Mucosa of rectum (tissue), 2 donors: Measurements from ENCODE around the gene CHML.

Source experiments
- H3K27ac ChIP-seq, 2 donors: one replicate each; pipeline ENCODE4 v1.7.0; 2013; ENCODE audit warnings: inconsistent platforms in 2 of 2, low read depth in 2 of 2, low read length in 2 of 2
- H3K27me3 ChIP-seq, 2 donors: one replicate each; pipeline ENCODE4 v1.7.0; 2013; ENCODE audit warnings: low read length in 2 of 2; ENCODE audit not compliant: control insufficient read depth in 2 of 2, insufficient read depth in 2 of 2
- H3K36me3 ChIP-seq, 2 donors: one replicate each; pipeline ENCODE4 v1.7.0; 2013; ENCODE audit warnings: low read length in 2 of 2; ENCODE audit not compliant: control insufficient read depth in 2 of 2, insufficient read depth in 2 of 2
- H3K4me1 ChIP-seq, 2 donors: one replicate each; pipeline ENCODE4 v1.7.0; 2013; ENCODE audit warnings: low read length in 2 of 2, mild to moderate bottlenecking in 1 of 2; ENCODE audit not compliant: control insufficient read depth in 2 of 2, insufficient read depth in 2 of 2
- H3K4me3 ChIP-seq, 2 donors: one replicate each; pipeline ENCODE4 v1.7.0; 2013; ENCODE audit warnings: low read length in 2 of 2
- H3K9ac ChIP-seq, 2 donors: one replicate each; pipeline ENCODE4 v1.7.0; 2013; ENCODE audit warnings: low read length in 2 of 2, low read depth in 1 of 2, mild to moderate bottlenecking in 1 of 2
- H3K9me3 ChIP-seq, 2 donors: one replicate each; pipeline ENCODE4 v1.7.0; 2013; ENCODE audit warnings: low read length in 2 of 2; ENCODE audit not compliant: control insufficient read depth in 2 of 2
- donor health status: healthy.
- donor health status: Normal muscosa, but diverticular disease.

Gene CHML

DNA sequence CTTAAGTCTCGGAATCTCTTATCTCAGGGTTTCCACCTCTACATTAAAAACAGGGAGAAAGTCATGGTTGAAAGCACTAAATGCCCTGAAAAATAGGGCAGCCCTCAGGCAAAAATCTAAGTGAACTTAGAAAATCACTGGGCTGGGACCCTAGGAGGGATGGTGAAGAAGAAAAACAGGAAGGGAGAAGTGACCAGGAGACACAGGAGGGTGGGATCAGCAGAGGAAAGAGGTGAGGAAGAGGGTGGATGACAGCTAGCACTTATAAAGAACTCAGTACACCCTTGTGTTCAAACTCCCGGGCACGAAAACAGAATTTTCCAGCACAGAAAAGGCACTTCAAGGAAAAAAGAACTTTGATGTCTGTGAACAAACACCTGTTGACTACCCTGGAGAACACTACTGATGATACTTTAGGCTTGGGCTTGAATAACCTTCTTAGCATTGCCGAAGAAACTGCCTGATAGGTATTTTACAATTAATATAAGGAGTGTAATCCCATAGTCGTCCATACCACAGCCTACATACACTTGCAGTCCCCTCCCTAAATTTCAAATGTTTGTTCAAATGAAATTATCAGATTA, 2.0 kb downstream of the CHML start:
- peak overlapping the region; percentile 38 to 46 for H3K4me3 ChIP-seq
- H3K27me3 ChIP-seq = no peaks in the 10 kb centered on the region
- peaks cover 10 to 11% of the 10 kb centered on the region in 2 donors for H3K4me1 ChIP-seq
- no peaks in the 10 kb centered on the region for H3K9me3 ChIP-seq
- H3K36me3 ChIP-seq = peaks cover 0 to 6% of the 10 kb centered on the region in 2 donors
- H3K9ac ChIP-seq = no peak overlapping the region
- H3K27ac ChIP-seq = no peak overlapping the region

GRCh38 chr1:241637604-241638003, 2.6 kb downstream of the CHML start:
- H3K27me3 ChIP-seq = no peaks in the 10 kb centered on the region
- H3K4me3 ChIP-seq = peak overlapping the region in 1 of 2 donors; percentile 46
- peaks cover 10 to 11% of the 10 kb centered on the region in 2 donors for H3K4me1 ChIP-seq
- no peaks in the 10 kb centered on the region for H3K9me3 ChIP-seq
- H3K27ac ChIP-seq = no peak overlapping the region
- no peak overlapping the region for H3K9ac ChIP-seq
- H3K36me3 ChIP-seq = peaks cover 0 to 6% of the 10 kb centered on the region in 2 donors

DNA sequence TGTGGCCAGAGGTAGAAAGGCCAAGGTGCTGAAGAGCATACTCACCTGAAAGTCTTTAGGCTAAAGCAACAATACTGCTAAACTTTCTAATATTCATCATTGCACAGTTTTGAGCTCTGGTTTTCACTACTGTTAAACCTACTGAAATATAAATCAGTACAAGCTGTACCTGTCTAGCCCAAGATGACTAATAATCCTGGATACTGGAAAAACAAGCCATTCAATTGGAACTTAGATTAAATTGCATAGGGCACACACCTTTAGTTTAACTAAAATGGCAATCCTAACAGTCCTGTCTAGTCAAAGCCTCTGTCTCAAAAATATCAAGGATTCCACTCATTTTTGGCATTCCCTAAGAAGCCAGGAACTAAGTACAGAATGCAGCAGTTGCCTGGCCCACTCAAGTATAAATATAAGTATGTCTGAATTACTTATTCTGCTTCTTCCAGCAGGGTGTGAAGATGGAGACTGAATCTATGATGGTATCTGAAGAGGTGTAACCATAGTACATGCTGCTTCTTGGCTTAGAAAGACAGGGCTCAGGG, 3.1 kb downstream of the CHML start:
- Histone ChIP-seq H3K4me3 (peak overlapping the region in 1 of 2 donors; percentile 46), H3K9ac (no peak overlapping the region), H3K9me3 (no peaks in the 10 kb centered on the region), H3K27me3 (no peaks in the 10 kb centered on the region), H3K4me1 (peaks cover 10 to 11% of the 10 kb centered on the region in 2 donors), H3K36me3 (peaks cover 0 to 6% of the 10 kb centered on the region in 2 donors), H3K27ac (no peak overlapping the region)

DNA sequence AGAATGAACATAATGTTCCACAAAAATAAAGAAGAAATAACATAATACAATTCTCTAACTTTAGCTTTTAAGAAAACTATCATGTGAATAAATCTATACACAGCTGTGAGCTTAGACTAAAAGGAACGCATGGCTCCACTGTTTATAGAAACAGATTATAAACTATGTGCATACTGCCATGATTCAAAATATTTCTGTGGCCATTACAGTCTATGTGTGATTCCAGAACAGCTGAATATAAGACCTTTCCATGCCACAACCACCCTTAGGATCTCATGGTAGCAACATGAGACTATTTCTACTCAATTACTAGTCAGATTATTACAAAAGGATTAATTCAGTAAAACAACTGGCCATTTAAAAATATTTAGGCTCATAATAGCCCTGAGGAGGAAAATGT, 3.9 kb downstream of the CHML start:
- H3K4me1 ChIP-seq = peaks cover 10 to 11% of the 10 kb centered on the region in 2 donors
- H3K36me3 ChIP-seq = peaks cover 0 to 6% of the 10 kb centered on the region in 2 donors
- H3K27me3 ChIP-seq = no peaks in the 10 kb centered on the region
- H3K27ac ChIP-seq = no peak overlapping the region
- H3K4me3 ChIP-seq = no peak overlapping the region
- no peak overlapping the region for H3K9ac ChIP-seq
- no peaks in the 10 kb centered on the region for H3K9me3 ChIP-seq

DNA sequence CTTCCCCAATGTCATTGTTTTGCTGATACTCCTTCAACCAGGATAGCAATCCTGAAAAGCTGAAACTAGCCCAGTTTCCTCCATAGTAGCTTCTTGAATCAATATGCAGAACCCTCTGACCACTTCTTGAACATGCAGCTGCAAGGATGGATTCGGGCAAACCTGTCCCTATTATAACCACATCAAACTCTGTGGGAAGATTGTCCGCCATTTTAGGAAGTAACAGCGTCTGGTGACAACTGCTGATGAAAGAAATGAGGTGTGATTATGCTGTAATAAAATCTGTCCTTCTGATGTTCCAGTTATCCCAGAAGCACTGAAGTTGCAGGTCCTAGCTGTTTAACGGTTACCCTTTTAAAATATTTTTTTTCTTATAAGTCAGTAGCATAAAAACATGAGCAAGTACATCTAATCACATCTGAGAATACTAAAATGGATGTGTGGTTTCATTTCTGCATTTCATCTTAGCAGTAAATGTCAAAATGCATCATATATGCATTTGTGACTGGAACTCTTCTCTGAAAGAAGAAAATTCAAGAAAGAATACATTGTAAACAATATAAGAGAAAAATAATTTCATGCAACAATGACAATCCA, 4.5 kb downstream of the CHML start:
- peaks cover 0 to 6% of the 10 kb centered on the region in 2 donors for H3K36me3 ChIP-seq
- no peak overlapping the region for H3K27ac ChIP-seq
- no peaks in the 10 kb centered on the region for H3K27me3 ChIP-seq
- H3K4me1 ChIP-seq = peaks cover 6 to 7% of the 10 kb centered on the region in 2 donors
- H3K9ac ChIP-seq = no peak overlapping the region
- H3K9me3 ChIP-seq = no peaks in the 10 kb centered on the region
- H3K4me3 ChIP-seq = no peak overlapping the region

DNA sequence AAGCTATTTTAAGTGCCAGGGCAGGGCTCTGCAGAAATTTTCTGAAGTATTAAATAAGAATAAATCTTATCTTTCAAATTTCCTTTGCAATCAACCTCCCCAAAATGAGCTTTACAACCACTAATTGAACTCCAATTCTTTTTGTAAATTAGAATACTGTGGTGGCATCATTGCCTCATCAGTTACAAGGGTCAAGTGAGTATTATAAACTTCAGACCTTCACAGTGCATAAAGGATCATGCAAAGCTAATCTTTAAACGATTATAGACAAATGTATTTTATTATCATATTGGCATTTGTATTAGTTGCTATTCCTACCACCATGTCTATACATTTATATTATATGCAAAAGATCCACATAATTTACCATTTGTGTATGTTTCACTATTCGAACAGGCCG, 7.2 kb downstream of the CHML start:
- H3K27me3 ChIP-seq = no peaks in the 10 kb centered on the region
- H3K36me3 ChIP-seq = peaks cover 0 to 6% of the 10 kb centered on the region in 2 donors
- H3K9ac ChIP-seq = no peak overlapping the region
- H3K4me3 ChIP-seq = no peak overlapping the region
- H3K9me3 ChIP-seq = no peaks in the 10 kb centered on the region
- no peak overlapping the region for H3K27ac ChIP-seq
- peaks cover 0 to 3% of the 10 kb centered on the region in 2 donors for H3K4me1 ChIP-seq

DNA sequence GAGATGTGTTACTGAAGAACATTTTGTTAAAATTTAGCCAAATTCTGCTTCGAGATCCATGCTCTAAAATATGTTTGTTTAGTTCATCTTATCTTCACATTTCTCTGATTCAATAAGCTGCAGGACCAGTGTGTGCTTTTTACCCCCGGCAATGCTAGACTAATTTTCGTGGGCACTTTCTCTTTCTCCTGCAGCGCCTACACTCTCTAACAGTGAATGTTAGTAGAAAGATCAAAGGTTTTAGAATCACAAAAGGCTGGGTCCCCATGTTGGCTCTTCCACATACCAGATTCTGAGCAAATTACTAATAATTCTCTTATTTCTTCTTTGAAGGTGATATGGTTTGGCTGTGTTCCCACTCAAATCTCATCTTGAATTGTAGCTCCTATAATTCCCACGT, 8.5 kb downstream of the CHML start:
- no peaks in the 10 kb centered on the region for H3K9me3 ChIP-seq
- no peak overlapping the region for H3K27ac ChIP-seq
- H3K9ac ChIP-seq = no peak overlapping the region
- peaks cover 0 to 6% of the 10 kb centered on the region in 2 donors for H3K36me3 ChIP-seq
- H3K4me3 ChIP-seq = no peak overlapping the region
- H3K27me3 ChIP-seq = no peaks in the 10 kb centered on the region
- no peaks in the 10 kb centered on the region for H3K4me1 ChIP-seq

DNA sequence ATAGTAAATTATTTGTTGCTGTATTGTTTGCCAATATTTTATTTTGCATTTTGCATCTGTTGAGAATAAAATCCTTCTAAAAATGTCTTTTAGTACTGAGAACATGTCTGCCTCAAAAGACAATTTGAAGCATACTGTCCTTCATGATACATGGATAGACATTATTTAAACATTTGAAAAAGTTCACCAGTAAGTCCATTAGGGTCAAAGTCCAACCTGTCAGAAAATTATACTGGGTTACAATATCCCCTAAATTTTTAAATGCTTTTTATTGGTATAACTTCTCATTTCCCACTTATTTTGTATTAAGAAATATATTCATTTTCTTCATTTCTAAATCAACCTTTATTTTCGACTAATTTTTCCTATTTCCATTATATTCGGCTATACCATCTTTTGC, 9.3 kb downstream of the CHML start:
- no peak overlapping the region for H3K4me3 ChIP-seq
- H3K9me3 ChIP-seq = no peaks in the 10 kb centered on the region
- H3K36me3 ChIP-seq = peaks cover 0 to 6% of the 10 kb centered on the region in 2 donors
- no peaks in the 10 kb centered on the region for H3K27me3 ChIP-seq
- no peak overlapping the region for H3K27ac ChIP-seq
- no peak overlapping the region for H3K9ac ChIP-seq
- H3K4me1 ChIP-seq = no peaks in the 10 kb centered on the region

DNA sequence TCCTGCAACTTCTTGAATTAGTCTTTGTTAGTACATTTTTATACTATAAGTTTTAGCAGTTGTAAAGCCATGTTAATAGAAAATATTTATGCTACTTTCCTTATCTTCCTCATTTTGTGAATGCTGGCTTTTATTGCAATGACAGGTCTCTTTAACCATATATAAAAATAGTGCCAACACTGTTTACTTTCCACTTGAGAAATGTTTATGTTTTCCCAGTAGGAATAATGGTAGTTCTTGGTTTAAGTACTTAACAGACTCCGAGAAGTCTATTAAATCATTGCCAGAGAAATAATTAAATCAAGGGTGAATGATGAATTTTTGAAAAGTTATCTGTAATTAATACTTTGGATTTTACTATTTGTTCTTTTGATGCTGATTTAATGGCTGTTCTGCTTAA, 9.7 kb downstream of the CHML start:
- peaks cover 0 to 3% of the 10 kb centered on the region in 2 donors for H3K36me3 ChIP-seq
- H3K9me3 ChIP-seq = no peaks in the 10 kb centered on the region
- no peak overlapping the region for H3K27ac ChIP-seq
- no peak overlapping the region for H3K9ac ChIP-seq
- no peak overlapping the region for H3K4me3 ChIP-seq
- no peaks in the 10 kb centered on the region for H3K4me1 ChIP-seq
- H3K27me3 ChIP-seq = no peaks in the 10 kb centered on the region

GRCh38 chr1:241630005-241630404, 10.2 kb downstream of the CHML start:
- H3K27ac ChIP-seq = no peak overlapping the region

More at GRCh38 chr1:241630005-241630404, 10.2 kb downstream of the CHML start:
- H3K27me3 ChIP-seq = no peaks in the 10 kb centered on the region
- H3K4me1 ChIP-seq = no peaks in the 10 kb centered on the region
- no peaks in the 10 kb centered on the region for H3K36me3 ChIP-seq
- no peak overlapping the region for H3K4me3 ChIP-seq
- H3K9ac ChIP-seq = no peak overlapping the region
- H3K9me3 ChIP-seq = no peaks in the 10 kb centered on the region
